Loucy (cell line): ENCODE measurements around the gene PEMT.

Experiments
- H2AFZ ChIP-seq: fragments of 200-600 bp; sonication (generic); 2 replicates; pipeline ENCODE4 v1.6.0; 2016; ENCODE audit warnings: antibody characterized with exemption, mild to moderate bottlenecking, low read length, moderate library complexity
- H3F3A ChIP-seq: fragments of 200-600 bp; 2 replicates; pipeline ENCODE4 v1.6.0; 2016; ENCODE audit warnings: antibody characterized with exemption, low read depth, mild to moderate bottlenecking
- H3K27me3 ChIP-seq: fragments of 200-600 bp; sonication (generic); 2 replicates; pipeline ENCODE4 v1.6.1; 2014; ENCODE audit warnings: low read length, mild to moderate bottlenecking; ENCODE audit not compliant: insufficient read depth, poor library complexity, severe bottlenecking
- H3K36me3 ChIP-seq: fragments of 200-600 bp; sonication (generic); 2 replicates; pipeline ENCODE4 v1.6.1; 2016; ENCODE audit warnings: low read length; ENCODE audit not compliant: insufficient read depth
- H3K4me1 ChIP-seq: fragments of 200-600 bp; sonication (generic); 2 replicates; pipeline ENCODE4 v1.5.1; 2014; ENCODE audit warnings: low read length, mild to moderate bottlenecking; ENCODE audit not compliant: insufficient read depth, poor library complexity, severe bottlenecking
- H3K4me2 ChIP-seq: fragments of 200-600 bp; sonication (generic); 2 replicates; pipeline ENCODE4 v1.6.0; 2014; ENCODE audit warnings: antibody characterized with exemption, low read length, low read depth, mild to moderate bottlenecking; ENCODE audit not compliant: poor library complexity, severe bottlenecking
- H3K4me3 ChIP-seq: fragments of 200-600 bp; sonication (generic); 2 replicates; pipeline ENCODE4 v1.5.1; 2014; ENCODE audit warnings: low read length, mild to moderate bottlenecking, mixed read lengths; ENCODE audit not compliant: poor library complexity, severe bottlenecking
- H3K79me2 ChIP-seq: fragments of 200-600 bp; sonication (generic); 2 replicates; pipeline ENCODE4 v1.6.1; 2014; ENCODE audit warnings: low read length; ENCODE audit not compliant: insufficient read depth
- H3K9ac ChIP-seq: fragments of 200-600 bp; sonication (generic); 2 replicates; pipeline ENCODE4 v1.6.0; 2014; ENCODE audit warnings: mild to moderate bottlenecking, low read depth, low read length, moderate library complexity; ENCODE audit not compliant: poor library complexity, severe bottlenecking
- H3K9me2 ChIP-seq: fragments of 200-600 bp; sonication (generic); replicated peaks from 2 replicates; pipeline ENCODE4 v1.6.1; 2016; ENCODE audit warnings: low read depth, low read length, mixed read lengths
- H3K9me3 ChIP-seq: fragments of 200-600 bp; sonication (generic); 2 replicates; pipeline ENCODE4 v1.6.1; 2014; ENCODE audit warnings: mild to moderate bottlenecking, antibody characterized with exemption, low read length, low read depth; ENCODE audit not compliant: insufficient read depth
- H4K20me1 ChIP-seq: fragments of 200-600 bp; sonication (generic); 2 replicates; pipeline ENCODE4 v1.6.0; 2014; ENCODE audit warnings: antibody characterized with exemption, low read length, mild to moderate bottlenecking; ENCODE audit not compliant: insufficient read depth, poor library complexity, severe bottlenecking
- EZH2phosphoT487 ChIP-seq: fragments of 200-600 bp; IDR thresholded peaks from 2 replicates; pipeline ENCODE4 v1.6.1; 2018; ENCODE audit warnings: antibody characterized with exemption, mild to moderate bottlenecking, moderate library complexity, borderline replicate concordance
- TF ChIP-seq, protein P1 (sequence below): fragments of 200-600 bp; sonication (generic); conservative IDR thresholded peaks from 2 replicates; pipeline ENCODE4 v1.5.1; 2014; ENCODE audit warnings: mild to moderate bottlenecking, antibody characterized with exemption, low read length

PEMT gene

DNA sequence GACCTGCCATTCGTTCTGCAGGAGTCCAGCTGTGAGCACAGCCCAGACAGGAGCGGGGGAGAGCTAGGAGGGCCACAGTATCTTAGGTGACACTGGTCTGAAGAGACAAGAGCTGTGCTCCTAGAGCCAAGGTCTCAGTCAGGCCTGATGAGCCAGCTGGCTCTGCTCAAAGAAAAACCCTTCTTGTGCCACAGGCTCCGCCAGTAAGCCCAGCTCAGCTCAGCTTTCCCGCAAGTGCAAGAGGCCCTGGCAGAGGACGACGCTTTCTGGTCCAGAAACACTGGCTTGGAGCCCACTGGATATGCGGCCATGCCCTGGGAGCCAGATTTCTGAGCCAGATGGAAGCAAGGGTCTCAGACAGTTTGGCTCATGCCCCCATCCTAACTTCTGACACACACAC, 23.9 kb downstream of the PEMT start:
- Histone ChIP-seq H3K9me3 (no peaks in the 10 kb centered on the region), H3K27me3 (no peaks in the 10 kb centered on the region), H4K20me1 (no peaks in the 10 kb centered on the region), H3K9ac (no peak overlapping the region), H3F3A (no peaks in the 10 kb centered on the region), H3K79me2 (no peaks in the 10 kb centered on the region), H2AFZ (no peak overlapping the region), H3K36me3 (no peaks in the 10 kb centered on the region), H3K4me3 (no peak overlapping the region), H3K4me2 (no peak overlapping the region), H3K4me1 (no peaks in the 10 kb centered on the region), H3K9me2 (no peaks in the 10 kb centered on the region)
- TF ChIP-seq, protein P1, sequence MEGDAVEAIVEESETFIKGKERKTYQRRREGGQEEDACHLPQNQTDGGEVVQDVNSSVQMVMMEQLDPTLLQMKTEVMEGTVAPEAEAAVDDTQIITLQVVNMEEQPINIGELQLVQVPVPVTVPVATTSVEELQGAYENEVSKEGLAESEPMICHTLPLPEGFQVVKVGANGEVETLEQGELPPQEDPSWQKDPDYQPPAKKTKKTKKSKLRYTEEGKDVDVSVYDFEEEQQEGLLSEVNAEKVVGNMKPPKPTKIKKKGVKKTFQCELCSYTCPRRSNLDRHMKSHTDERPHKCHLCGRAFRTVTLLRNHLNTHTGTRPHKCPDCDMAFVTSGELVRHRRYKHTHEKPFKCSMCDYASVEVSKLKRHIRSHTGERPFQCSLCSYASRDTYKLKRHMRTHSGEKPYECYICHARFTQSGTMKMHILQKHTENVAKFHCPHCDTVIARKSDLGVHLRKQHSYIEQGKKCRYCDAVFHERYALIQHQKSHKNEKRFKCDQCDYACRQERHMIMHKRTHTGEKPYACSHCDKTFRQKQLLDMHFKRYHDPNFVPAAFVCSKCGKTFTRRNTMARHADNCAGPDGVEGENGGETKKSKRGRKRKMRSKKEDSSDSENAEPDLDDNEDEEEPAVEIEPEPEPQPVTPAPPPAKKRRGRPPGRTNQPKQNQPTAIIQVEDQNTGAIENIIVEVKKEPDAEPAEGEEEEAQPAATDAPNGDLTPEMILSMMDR, result no peak
- TF ChIP-seq EZH2phosphoT487, result no peak

DNA sequence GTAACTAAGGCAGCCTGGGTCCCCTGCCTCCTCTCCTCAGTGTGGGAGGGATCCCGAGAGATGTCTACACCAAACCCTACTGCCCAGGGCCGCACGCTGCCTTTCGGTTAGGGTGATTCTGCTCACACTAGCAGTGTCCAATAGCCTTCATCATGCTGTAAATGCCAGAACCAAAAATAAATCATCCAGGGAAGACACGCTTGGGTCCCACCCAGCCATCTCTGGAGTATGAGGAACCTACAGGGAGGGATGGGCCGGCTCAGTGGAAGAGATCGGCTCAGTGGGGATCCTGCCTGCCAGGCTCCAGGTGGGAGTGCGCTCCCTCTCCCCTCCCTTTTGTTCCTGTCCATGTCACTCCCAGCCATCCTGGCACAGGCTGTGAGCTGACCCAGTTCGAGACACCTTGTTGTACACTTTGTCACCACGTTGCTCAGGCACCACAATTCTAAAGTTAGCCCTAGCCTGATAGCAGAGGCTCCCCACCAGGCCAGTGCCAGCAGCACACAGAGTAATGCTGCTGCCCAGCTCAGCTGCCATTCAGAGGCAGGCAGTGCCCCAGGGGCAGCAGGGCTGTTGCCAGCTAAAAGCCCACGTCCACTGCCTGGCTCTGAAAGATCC, 24.5 kb downstream of the PEMT start:
- TF ChIP-seq EZH2phosphoT487, result no peak
- TF ChIP-seq, protein P1, result no peak
- Histone ChIP-seq H3K36me3 (no peaks in the 10 kb centered on the region), H3K27me3 (no peaks in the 10 kb centered on the region), H3F3A (no peaks in the 10 kb centered on the region), H3K9me2 (no peaks in the 10 kb centered on the region), H3K9ac (no peak overlapping the region), H3K4me3 (no peak overlapping the region), H3K9me3 (no peaks in the 10 kb centered on the region), H3K4me2 (no peak overlapping the region), H4K20me1 (no peaks in the 10 kb centered on the region), H3K79me2 (no peaks in the 10 kb centered on the region), H3K4me1 (no peaks in the 10 kb centered on the region), H2AFZ (no peak overlapping the region)

DNA sequence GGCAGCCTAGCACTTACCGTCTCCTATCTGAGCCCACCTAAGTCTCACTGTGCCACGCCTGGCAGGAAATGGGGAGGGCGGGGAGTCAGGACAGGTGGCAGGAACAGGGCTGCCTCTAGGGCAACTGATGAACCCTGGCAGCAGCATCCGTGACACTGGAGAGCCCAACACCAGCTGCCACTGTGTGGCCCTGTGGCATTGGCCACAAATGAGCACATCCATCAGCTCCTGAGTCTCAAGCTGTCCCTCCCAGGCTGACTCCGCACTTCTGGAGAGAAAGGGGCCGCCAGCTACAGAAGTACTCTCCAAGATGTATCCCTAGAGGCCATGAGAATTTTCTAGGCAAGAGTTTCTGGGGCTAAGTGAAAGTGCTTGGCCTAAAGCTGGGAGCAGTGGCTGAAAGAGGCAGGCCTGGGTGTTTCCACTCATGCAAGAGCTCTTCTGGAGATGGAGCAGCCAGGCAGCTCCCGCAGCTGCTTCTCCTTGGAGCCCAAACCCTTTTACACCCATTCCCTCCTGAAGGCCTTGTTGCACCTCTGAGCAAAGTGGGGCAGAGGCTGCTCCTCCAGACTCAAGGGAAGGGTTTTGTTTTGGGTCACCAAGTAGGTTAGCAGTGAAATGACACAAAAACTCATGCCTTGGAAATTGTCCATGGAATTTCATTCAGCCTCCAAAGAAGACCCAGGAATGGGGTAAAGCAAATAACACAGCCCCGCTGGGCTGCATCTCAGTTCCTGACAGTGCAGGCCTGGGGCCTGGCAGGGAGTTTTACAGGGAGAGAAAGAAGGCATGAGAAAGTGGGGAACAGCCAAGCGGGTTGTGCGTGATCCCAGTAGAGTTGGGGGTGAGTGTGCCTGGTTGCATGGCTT, 25.8 kb downstream of the PEMT start:
- Histone ChIP-seq H2AFZ (no peak overlapping the region), H3K79me2 (no peaks in the 10 kb centered on the region), H3K9ac (no peak overlapping the region), H3K4me3 (no peak overlapping the region), H3F3A (no peaks in the 10 kb centered on the region), H3K9me3 (no peaks in the 10 kb centered on the region), H3K4me2 (no peak overlapping the region), H3K36me3 (no peaks in the 10 kb centered on the region), H3K27me3 (no peaks in the 10 kb centered on the region), H4K20me1 (no peaks in the 10 kb centered on the region), H3K9me2 (no peaks in the 10 kb centered on the region), H3K4me1 (no peaks in the 10 kb centered on the region)
- no peak for TF ChIP-seq EZH2phosphoT487
- TF ChIP-seq, protein P1, result no peak
